22Rv1 (cell line): Measurements from ENCODE around the gene DUSP16.

Experiments
- CTCF ChIP-seq: fragments of 450-650 bp; IDR thresholded peaks from 2 replicates; pipeline ENCODE4 v1.5.1; 2017; ENCODE audit warnings: mild to moderate bottlenecking
- ZFX ChIP-seq: fragments of 450-650 bp; IDR thresholded peaks from 2 replicates; pipeline ENCODE4 v1.6.1; 2017; ENCODE audit warnings: antibody characterized with exemption, borderline replicate concordance

- TF ChIP-seq CTCF (no peak), ZFX (no peak)
Observed at GRCh38 chr12:12564911-12565310, 2.2 kb upstream of the DUSP16 start.
